Endodermal cell (in vitro differentiated cells): ENCODE measurements around the gene KIF18B. TPM values are rescaled to one million over a fixed set of nuclear protein-coding genes. Genes with fewer than 3 reads are reported as not detected.
A peak's percentile ranks its signal among the peaks of the same experiment; 100 is the strongest.

Experiments used
- DNase-seq: peaks from one replicate; pipeline ENCODE4 v3.0.0-alpha.2; 2017
- H3K27ac ChIP-seq: 2 replicates; pipeline ENCODE4 v1.5.1; 2013; ENCODE audit warnings: mild to moderate bottlenecking, low read depth, low read length, moderate library complexity
- H3K27me3 ChIP-seq: 2 replicates; pipeline ENCODE4 v1.6.1; 2013; ENCODE audit warnings: mild to moderate bottlenecking, low read length, moderate library complexity; ENCODE audit not compliant: insufficient read depth, control insufficient read depth, poor library complexity, severe bottlenecking
- H3K36me3 ChIP-seq: 2 replicates; pipeline ENCODE4 v1.7.0; 2013; ENCODE audit warnings: mild to moderate bottlenecking, low read length, moderate library complexity; ENCODE audit not compliant: control insufficient read depth, insufficient read depth
- H3K4me1 ChIP-seq: one replicate; pipeline ENCODE4 v1.7.0; 2013; ENCODE audit warnings: low read length; ENCODE audit not compliant: control insufficient read depth, insufficient read depth
- H3K4me3 ChIP-seq: 2 replicates; pipeline ENCODE4 v1.5.1; 2013; ENCODE audit warnings: mild to moderate bottlenecking, low read length, moderate library complexity
- H3K9ac ChIP-seq: 2 replicates; pipeline ENCODE4 v1.6.1; 2013; ENCODE audit warnings: mild to moderate bottlenecking, low read length, moderate library complexity; ENCODE audit not compliant: poor library complexity, severe bottlenecking; ENCODE audit errors: extremely low read depth
- H3K9me3 ChIP-seq: 2 replicates; pipeline ENCODE4 v1.6.1; 2013; ENCODE audit warnings: mild to moderate bottlenecking, low read length, moderate library complexity; ENCODE audit not compliant: control insufficient read depth
- H3K27ac Mint-ChIP-seq: 2 replicates; pipeline ENCODE4 v1.8.0; 2020; ENCODE audit warnings: mixed read lengths
- H3K27me3 Mint-ChIP-seq: 2 replicates; pipeline ENCODE4 v1.8.0; 2021; ENCODE audit warnings: mild to moderate bottlenecking, mixed read lengths; ENCODE audit not compliant: insufficient read depth
- H3K36me3 Mint-ChIP-seq: 2 replicates; pipeline ENCODE4 v1.8.0; 2020; ENCODE audit warnings: low read depth, mixed read lengths
- H3K4me1 Mint-ChIP-seq: 2 replicates; pipeline ENCODE4 v1.8.0; 2020; ENCODE audit warnings: mixed read lengths
- H3K4me3 Mint-ChIP-seq: 2 replicates; pipeline ENCODE4 v1.8.0; 2020; ENCODE audit warnings: mild to moderate bottlenecking, moderate library complexity, mixed read lengths
- H3K9me3 Mint-ChIP-seq: 2 replicates; pipeline ENCODE4 v1.8.0; 2020; ENCODE audit warnings: mild to moderate bottlenecking, mixed read lengths
- WGBS, 2 experiments: methylation state at CpG; one replicate each; pipeline versions ENCODE4 v1.1.5 to v1.1.7; 2013; ENCODE audit warnings: missing lambda C conversion rate in 2 of 2, mixed read lengths in 1 of 2; ENCODE audit not compliant: insufficient coverage in 1 of 2, insufficient read length in 1 of 2; 5-methylcytosine and 5-hydroxymethylcytosine counted together
- total RNA-seq, 2 donors: library from RNA; stranded (reverse); fragmentation: NEBNext Ultra II Directional in 1 of 2; extraction: Animal tissue kit (Norgen Biotek cat#: 25700) in 1 of 2; gene quantifications; 2 replicates in 1 of 2; 3 replicates in 1 of 2; pipeline ENCODE4 v1.2.1, GENCODE V29; 2021
- TF ChIP-seq, protein P1 (sequence below): fragments of 200-600 bp; sonication (generic); conservative IDR thresholded peaks from 2 replicates; pipeline ENCODE4 v1.5.0; 2021; ENCODE audit warnings: antibody characterized with exemption, mild to moderate bottlenecking

KIF18B gene
- total RNA-seq, 2 donors from 2014 or later = 43.5 to 64.7 TPM

DNA sequence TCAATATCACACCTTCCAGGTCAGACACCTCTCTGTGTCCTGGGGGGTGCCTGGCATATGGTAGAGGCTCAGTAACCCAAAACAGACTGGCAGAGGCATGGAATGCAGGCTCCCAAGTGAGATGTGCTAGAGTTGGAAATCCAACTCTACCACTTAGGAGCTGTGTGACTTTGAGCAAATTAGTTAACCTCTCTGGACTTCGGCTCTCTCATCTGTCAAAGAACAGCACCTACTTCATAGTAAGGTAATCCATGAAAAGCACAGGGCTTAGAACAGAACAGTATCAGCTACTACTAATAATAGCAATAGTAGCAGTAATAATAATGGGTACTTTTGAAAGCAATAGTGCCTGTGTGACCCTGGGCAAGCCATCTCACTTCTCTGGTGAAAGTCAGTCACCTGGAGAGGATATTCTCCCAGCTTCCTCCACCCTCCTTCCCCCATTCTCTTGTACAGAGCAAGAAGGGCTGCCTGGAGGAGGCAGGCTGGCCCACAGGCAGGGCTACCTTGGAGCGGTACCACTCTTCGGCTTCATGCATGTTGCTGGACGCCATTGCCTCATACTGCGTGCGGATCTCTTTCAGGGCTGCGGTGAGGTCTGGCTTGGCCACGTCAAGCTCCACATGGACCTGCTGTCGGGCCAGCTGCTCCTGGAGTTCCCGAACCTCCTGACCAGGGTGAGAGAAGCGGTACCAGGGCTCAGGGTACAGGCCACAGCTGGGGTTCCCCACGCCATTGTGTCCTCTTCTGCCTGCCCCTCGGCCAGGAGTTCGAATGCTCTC lies 34.6 kb downstream of the KIF18B start:
- H3K4me1 Mint-ChIP-seq = no peaks in the 10 kb centered on the region
- WGBS, 2 experiments = 91 to 93% methylated on average over 14 of the region's 14 CpGs
- Histone ChIP-seq H3K9ac (no peak overlapping the region), H3K27ac (no peak overlapping the region), H3K27me3 (peaks cover 31% of the 10 kb centered on the region), H3K9me3 (no peaks in the 10 kb centered on the region), H3K4me1 (no peaks in the 10 kb centered on the region), H3K36me3 (no peaks in the 10 kb centered on the region), H3K4me3 (no peak overlapping the region)
- no peaks in the 10 kb centered on the region for H3K9me3 Mint-ChIP-seq
- TF ChIP-seq, protein P1, sequence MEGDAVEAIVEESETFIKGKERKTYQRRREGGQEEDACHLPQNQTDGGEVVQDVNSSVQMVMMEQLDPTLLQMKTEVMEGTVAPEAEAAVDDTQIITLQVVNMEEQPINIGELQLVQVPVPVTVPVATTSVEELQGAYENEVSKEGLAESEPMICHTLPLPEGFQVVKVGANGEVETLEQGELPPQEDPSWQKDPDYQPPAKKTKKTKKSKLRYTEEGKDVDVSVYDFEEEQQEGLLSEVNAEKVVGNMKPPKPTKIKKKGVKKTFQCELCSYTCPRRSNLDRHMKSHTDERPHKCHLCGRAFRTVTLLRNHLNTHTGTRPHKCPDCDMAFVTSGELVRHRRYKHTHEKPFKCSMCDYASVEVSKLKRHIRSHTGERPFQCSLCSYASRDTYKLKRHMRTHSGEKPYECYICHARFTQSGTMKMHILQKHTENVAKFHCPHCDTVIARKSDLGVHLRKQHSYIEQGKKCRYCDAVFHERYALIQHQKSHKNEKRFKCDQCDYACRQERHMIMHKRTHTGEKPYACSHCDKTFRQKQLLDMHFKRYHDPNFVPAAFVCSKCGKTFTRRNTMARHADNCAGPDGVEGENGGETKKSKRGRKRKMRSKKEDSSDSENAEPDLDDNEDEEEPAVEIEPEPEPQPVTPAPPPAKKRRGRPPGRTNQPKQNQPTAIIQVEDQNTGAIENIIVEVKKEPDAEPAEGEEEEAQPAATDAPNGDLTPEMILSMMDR = no peak
- H3K27me3 Mint-ChIP-seq = peaks cover 48% of the 10 kb centered on the region
- H3K4me3 Mint-ChIP-seq = no peak overlapping the region
- DNase-seq = peak; percentile 50
- no peak overlapping the region for H3K27ac Mint-ChIP-seq
- no peaks in the 10 kb centered on the region for H3K36me3 Mint-ChIP-seq

DNA sequence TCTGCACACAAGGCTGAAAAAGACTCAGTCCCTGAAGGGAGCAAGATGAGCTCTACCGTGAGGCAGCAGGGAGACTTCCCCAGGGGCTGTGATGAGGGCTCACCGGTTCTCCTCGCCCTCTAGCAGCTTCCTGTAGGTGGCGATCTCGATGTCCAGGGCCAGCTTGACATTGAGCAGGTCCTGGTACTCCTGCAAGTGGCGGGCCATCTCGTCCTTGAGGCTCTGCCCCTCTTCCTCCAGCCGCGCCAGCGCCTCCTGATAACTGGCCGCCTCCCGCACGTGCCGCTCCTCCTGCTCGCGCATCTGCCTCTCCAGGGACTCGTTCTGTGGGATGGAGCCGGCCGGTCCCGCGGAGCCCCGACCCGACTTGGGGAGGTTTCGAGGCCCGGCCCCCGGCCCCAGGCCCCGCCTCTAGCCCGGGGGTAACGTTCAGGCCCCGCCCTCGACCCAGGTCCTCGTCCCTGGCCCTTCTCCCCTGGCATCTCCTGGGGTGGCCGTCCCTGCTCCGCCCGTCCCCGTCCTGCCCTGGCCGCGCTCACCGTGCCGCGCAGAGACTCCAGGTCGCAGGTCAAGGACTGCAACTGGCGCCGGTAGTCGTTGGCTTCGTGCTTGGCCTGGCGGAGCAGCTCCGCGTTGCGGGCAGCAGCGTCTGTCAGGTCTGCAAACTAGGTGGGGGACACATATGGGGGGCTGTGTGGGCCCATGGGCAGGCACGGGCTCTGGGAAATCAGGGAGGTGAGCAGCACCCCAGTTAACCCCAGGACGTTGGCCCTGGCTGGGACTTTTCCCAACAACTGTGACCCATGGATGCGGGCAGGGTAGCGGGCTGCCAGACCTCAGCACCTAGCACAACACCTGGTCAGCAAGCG lies 36.2 kb downstream of the KIF18B start:
- TF ChIP-seq, protein P1 = peak; percentile 85
- H3K9me3 ChIP-seq = no peaks in the 10 kb centered on the region
- H3K4me1 ChIP-seq = no peaks in the 10 kb centered on the region
- H3K4me3 ChIP-seq = peak overlapping the region; percentile 67
- WGBS, 2 experiments = 7 to 18% methylated on average over 15 to 56 of the region's 56 CpGs
- Mint-ChIP-seq H3K4me3 (peak overlapping the region; percentile 49), H3K4me1 (no peaks in the 10 kb centered on the region), H3K27me3 (peaks cover 52% of the 10 kb centered on the region), H3K9me3 (no peaks in the 10 kb centered on the region), H3K27ac (no peak overlapping the region), H3K36me3 (no peaks in the 10 kb centered on the region)
- H3K36me3 ChIP-seq = no peaks in the 10 kb centered on the region
- no peak overlapping the region for H3K9ac ChIP-seq
- no peak overlapping the region for H3K27ac ChIP-seq
- DNase-seq = peak; percentile 98
- peaks cover 31% of the 10 kb centered on the region for H3K27me3 ChIP-seq

DNA sequence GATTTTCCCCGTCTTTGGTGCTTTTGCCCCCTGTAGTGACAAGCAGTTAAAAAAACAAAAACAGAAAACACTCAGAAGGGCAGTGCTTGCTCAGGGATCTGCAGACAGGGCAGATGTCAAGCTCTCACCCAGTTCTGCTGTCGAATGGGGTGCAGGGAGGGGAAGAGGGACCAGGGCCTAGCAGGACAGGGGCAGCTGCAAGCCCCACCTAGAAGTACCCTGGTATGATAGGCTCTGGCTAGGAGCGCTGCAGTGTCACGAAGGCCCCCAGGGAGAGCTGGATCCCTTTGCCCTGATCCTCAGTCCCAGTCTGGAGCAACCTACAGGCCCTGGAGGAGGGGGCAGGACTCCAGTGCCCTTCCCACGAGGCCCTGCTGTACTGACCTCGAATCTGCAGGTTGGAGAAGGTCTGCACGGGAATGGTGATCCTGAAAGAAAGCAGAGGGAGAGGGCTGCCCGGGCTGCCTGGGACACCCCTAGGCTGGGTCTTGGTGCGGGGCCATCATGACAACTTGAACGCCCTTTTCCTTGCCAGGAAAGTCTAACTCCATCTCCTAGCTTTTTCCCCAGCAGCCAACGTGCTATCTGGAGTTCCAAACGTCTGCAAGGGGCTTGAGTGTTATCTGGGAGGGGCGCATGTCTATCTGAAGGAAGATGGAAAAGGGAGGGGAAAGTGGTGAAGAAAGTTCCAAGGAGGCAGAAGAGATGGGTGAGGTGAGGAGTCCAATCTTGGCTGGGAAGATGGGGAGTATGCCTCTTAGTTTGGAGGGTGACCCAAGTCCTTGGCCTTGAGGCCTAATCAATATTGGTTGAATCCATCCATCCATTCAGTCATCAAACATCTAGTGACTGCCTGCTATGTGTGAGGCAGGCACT lies 37.1 kb downstream of the KIF18B start:
- Histone ChIP-seq H3K27ac (no peak overlapping the region), H3K36me3 (no peaks in the 10 kb centered on the region), H3K27me3 (peaks cover 31% of the 10 kb centered on the region), H3K9ac (no peak overlapping the region), H3K4me1 (no peaks in the 10 kb centered on the region), H3K9me3 (no peaks in the 10 kb centered on the region), H3K4me3 (peak overlapping the region; percentile 67)
- 89 to 98% methylated on average over 6 to 13 of the region's 13 CpGs for WGBS, 2 experiments
- DNase-seq = no peak
- no peaks in the 10 kb centered on the region for H3K36me3 Mint-ChIP-seq
- H3K27ac Mint-ChIP-seq = no peak overlapping the region
- H3K27me3 Mint-ChIP-seq = peaks cover 56% of the 10 kb centered on the region
- TF ChIP-seq, protein P1 = no peak
- no peaks in the 10 kb centered on the region for H3K4me1 Mint-ChIP-seq
- H3K9me3 Mint-ChIP-seq = no peaks in the 10 kb centered on the region
- H3K4me3 Mint-ChIP-seq = peak overlapping the region; percentile 49
